ENCODE results near the gene DDX27. TPM values are rescaled to one million over a fixed set of nuclear protein-coding genes. Genes with fewer than 3 reads are reported as not detected.

The DDX27 gene
- total and polyA plus RNA-seq, 2 of the 13 experiments (the other 11 are each of a cell fraction or from before 2014, with no cell fraction given): 42.6 to 72.8 TPM

DNA sequence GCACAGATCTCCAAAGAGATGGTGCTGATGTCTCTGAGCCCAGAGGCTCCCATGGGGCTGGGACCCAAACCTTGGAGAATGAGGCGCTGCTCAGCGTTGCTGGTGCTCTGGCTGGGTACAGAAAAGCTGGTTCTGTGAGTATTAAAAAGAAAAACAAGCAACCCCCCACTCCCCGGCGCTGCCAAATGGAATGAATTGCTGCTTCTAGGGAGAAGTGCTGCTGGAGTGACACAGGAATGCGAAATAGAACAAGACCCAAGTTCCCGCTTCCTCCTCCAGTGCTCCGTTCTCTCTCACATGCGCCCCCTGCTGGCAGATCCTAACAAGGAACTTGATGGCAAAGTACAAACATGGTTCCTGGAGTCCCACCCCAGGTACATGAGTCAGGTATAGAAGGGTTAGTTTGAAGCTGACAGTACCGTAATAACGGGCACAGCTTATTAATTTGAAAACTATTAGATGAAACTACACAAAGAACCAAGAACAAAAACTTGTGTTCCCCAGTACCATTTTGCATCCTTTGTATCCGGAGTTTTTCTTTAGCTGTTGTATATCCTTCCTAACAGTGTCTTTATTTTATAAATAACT lies 2.1 kb upstream of the DDX27 start (continued):
- TF ChIP-seq, protein P1, sequence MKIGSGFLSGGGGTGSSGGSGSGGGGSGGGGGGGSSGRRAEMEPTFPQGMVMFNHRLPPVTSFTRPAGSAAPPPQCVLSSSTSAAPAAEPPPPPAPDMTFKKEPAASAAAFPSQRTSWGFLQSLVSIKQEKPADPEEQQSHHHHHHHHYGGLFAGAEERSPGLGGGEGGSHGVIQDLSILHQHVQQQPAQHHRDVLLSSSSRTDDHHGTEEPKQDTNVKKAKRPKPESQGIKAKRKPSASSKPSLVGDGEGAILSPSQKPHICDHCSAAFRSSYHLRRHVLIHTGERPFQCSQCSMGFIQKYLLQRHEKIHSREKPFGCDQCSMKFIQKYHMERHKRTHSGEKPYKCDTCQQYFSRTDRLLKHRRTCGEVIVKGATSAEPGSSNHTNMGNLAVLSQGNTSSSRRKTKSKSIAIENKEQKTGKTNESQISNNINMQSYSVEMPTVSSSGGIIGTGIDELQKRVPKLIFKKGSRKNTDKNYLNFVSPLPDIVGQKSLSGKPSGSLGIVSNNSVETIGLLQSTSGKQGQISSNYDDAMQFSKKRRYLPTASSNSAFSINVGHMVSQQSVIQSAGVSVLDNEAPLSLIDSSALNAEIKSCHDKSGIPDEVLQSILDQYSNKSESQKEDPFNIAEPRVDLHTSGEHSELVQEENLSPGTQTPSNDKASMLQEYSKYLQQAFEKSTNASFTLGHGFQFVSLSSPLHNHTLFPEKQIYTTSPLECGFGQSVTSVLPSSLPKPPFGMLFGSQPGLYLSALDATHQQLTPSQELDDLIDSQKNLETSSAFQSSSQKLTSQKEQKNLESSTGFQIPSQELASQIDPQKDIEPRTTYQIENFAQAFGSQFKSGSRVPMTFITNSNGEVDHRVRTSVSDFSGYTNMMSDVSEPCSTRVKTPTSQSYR (CRISPR knock-in tag; IDR thresholded peaks at IDR 0.05; ENCODE audit: borderline replicate concordance): no peak
- no peak for TF ChIP-seq MEIS1 (CRISPR knock-in tag; IDR thresholded peaks at IDR 0.05; ENCODE audit: borderline replicate concordance)
- TF ChIP-seq U2AF1 (optimal IDR thresholded peaks at IDR 0.05; ENCODE audit: low read depth, low read length): peak; percentile 61
- TF ChIP-seq PAF1 (CRISPR knock-in tag; IDR thresholded peaks at IDR 0.05): no peak
- TF ChIP-seq NONO (IDR thresholded peaks at IDR 0.05): no peak
- peak; percentile 36; the same call in 1 of the 2 replicates for TF ChIP-seq NONO (CRISPR knock-in tag; conservative IDR thresholded peaks at IDR 0.05)
- no peak for TF ChIP-seq FOXP1 (IDR thresholded peaks at IDR 0.05)
- no peak for TF ChIP-seq FOXP1 (CRISPR knock-in tag; IDR thresholded peaks at IDR 0.05)
- no peak for TF ChIP-seq FOXA1 (IDR thresholded peaks at IDR 0.05)
- peak; percentile 52 for TF ChIP-seq FOXA1 (CRISPR knock-in tag; IDR thresholded peaks at IDR 0.05)
- TF ChIP-seq CREB1 (IDR thresholded peaks at IDR 0.05): no peak
- 0 out of 2 replicates have a peak, but pooled peaks have one; percentile 20 for TF ChIP-seq CREB1 (CRISPR knock-in tag; IDR thresholded peaks at IDR 0.05)
- no peak for TF ChIP-seq MTF2 (CRISPR knock-in tag; IDR thresholded peaks at IDR 0.05; ENCODE audit: borderline replicate concordance)
- no peak for TF ChIP-seq PRMT3 (CRISPR knock-in tag; IDR thresholded peaks at IDR 0.05; ENCODE audit: borderline replicate concordance, low read depth)
- no peak for TF ChIP-seq AGO1 (IDR thresholded peaks at IDR 0.05; ENCODE audit: low read depth, low read length, poor library complexity, severe bottlenecking)
- TF ChIP-seq SOX5 (CRISPR knock-in tag; IDR thresholded peaks at IDR 0.05; ENCODE audit: borderline replicate concordance): peak; percentile 69
- TF ChIP-seq FOXO1 (CRISPR knock-in tag; IDR thresholded peaks at IDR 0.05): no peak
- 0 out of 2 replicates have a peak, but pooled peaks have one; percentile 71 for TF ChIP-seq ZNF761 (CRISPR knock-in tag; conservative IDR thresholded peaks at IDR 0.05)
- TF ChIP-seq TCF12 (IDR thresholded peaks at IDR 0.05): no peak
- no peak for TF ChIP-seq TCF12 (CRISPR knock-in tag; IDR thresholded peaks at IDR 0.05)
- TF ChIP-seq, protein P2, sequence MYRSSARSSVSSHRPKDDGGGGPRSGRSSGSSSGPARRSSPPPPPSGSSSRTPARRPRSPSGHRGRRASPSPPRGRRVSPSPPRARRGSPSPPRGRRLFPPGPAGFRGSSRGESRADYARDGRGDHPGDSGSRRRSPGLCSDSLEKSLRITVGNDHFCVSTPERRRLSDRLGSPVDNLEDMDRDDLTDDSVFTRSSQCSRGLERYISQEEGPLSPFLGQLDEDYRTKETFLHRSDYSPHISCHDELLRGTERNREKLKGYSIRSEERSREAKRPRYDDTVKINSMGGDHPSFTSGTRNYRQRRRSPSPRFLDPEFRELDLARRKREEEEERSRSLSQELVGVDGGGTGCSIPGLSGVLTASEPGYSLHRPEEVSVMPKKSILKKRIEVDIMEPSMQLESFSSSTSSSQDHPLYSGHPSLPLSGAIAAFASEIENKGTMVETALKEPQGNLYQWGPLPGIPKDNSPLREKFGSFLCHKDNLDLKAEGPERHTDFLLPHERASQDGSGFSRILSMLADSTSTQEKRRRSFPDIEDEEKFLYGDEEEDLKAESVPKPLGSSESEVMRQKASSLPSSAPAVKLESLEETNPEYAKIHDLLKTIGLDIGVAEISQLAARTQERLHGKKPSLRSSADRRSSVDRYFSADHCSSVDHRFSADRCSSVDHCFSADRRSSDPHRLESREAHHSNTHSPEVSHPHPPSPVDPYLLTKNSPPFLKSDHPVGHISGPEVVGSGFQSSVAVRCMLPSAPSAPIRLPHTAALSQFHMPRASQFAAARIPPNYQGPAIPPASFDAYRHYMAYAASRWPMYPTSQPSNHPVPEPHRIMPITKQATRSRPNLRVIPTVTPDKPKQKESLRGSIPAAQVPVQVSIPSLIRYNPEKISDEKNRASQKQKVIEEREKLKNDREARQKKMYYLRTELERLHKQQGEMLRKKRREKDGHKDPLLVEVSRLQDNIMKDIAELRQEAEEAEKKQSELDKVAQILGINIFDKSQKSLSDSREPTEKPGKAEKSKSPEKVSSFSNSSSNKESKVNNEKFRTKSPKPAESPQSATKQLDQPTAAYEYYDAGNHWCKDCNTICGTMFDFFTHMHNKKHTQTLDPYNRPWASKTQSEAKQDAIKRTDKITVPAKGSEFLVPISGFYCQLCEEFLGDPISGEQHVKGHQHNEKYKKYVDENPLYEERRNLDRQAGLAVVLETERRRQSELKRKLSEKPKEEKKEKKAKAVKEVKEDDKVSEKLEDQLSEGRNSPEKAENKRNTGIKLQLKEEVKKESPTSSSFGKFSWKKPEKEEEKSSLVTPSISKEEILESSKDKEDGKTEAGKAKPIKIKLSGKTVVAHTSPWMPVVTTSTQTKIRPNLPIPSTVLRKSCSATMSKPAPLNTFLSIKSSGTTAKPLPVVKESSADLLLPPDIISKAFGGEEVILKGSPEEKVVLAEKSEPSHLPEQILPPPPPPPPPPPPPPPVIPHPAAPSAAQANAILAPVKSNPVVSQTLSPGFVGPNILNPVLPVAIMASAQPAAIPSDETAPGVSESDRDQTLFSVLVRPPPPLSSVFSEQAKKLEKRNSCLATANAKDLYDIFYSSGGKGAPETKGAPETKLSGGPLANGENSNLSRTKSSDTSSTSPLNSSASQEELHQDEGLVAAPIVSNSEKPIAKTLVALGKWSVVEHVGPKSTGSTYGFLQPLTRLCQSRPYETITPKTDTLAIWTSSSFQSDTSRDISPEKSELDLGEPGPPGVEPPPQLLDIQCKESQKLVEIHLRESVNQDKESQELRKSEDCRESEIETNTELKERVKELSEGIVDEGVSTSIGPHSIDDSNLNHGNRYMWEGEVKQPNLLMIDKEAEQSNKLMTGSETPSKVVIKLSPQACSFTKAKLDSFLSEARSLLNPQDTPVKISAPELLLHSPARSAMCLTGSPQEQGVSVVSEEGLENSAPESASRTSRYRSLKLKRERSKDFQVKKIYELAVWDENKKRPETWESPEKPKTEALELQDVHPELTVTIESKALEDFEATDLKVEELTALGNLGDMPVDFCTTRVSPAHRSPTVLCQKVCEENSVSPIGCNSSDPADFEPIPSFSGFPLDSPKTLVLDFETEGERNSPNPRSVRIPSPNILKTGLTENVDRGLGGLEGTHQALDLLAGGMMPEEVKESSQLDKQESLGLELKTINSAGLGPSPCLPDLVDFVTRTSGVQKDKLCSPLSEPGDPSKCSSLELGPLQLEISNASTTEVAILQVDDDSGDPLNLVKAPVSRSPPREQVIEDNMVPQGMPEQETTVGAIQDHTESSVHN (CRISPR knock-in tag; IDR thresholded peaks at IDR 0.05): 0 out of 2 replicates have a peak, but pooled peaks have one; percentile 61
- peak; percentile 73 for TF ChIP-seq TGIF2 (CRISPR knock-in tag; IDR thresholded peaks at IDR 0.05)
